Measurements from ENCODE around the gene BTRC. TPM values are rescaled to one million over a fixed set of nuclear protein-coding genes. Genes with fewer than 3 reads are reported as not detected.

The BTRC gene
- 8.7 and 14.1 TPM in 2 replicates for total RNA-seq

DNA sequence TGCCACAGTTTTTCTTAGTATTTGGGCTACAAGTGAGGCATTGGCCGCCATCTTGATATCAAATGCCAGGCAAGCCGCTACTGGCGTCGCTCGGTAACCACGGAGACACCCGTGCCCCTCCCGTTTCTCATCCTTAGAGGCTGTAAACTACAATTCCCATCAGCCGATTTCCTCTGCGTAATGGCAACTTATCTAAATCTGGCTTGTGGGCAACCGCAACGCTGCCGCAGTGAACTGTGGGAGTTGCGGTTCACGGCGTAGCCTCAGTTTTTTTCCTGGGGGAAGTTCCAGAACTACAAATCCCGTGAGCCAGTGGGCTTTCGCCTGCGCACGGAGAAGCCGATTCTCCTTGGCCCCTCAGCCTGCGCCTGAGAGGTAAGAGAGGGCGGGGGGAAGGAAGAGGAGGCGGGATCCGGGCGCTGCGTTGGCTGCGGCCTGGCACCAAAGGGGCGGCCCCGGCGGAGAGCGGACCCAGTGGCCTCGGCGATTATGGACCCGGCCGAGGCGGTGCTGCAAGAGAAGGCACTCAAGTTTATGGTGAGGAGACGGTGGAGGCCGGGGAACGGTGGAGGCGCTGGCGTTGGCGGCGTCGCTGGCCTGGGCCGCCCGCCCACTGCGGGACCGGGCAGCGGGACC lies at the start of gene BTRC:
Gene BTRC, plus strand, starts transcription at position 474 of the 636 bp plus-strand sequence. Its CDS starts 16 bp downstream, at position 490.

DNA sequence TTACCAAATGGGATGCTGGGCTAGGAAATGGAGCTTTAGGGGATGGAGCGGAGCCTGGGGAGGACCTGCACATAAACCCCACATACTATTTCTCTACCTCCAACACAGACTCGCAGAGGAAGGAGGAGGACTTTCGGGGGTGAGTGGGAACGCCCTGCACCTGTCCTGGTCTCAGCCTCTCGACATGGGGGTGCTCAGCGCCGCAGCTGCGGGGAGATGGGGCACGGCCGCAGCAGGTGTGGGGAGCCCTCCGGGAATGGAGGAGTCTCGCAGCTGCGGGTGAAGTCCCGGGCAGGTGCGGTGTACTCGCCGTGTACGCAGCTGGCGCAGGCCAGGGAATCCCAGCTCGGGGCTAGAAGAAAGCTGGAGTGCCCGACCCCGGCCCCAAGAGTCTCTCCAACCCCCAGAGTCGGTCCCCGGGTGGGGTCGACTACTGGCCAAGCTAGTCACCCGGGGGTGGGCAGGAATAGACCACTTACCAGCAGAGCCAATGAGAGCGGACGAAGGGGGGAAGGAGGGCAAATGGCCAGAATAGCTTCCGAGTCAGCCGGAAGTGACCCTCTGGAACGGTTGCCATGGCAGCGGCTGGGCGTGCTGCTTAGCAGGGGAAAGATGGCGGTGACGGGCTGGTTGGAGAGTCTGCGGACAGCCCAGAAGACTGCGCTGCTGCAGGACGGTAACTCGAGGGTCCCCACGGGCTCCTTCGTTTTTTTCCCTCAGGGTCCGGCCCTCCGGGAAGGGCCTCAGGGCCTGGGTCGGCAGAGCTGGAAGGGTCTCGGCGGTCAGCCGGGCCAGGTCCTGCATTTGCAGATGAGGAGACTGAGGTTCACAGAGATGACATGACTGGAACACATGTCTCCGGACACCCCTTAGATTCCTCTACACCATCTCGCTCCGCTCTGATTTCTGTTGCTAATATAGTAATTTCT lies 234.0 kb downstream of the BTRC start, which contains the start of the genes DPCD and POLL:
Gene DPCD, plus strand, starts transcription at position 597 of the 929 bp plus-strand sequence. Its CDS starts 16 bp downstream, at position 613.
Gene POLL, minus strand, starts transcription at position 533 of the 929 bp plus-strand sequence. CDS start 897 bp downstream, outside the sequence.

Other genes with a start within 250 kb of the BTRC start
- not detected in 2 replicates for gene TLX1, start 222.9 kb upstream of the BTRC start, total RNA-seq
- not detected in 2 replicates for gene LBX1, start 124.7 kb upstream of the BTRC start, total RNA-seq
- gene POLL, start 234.1 kb downstream of the BTRC start, total RNA-seq = 14.1 and 17.1 TPM in 2 replicates
- gene DPCD, start 234.2 kb downstream of the BTRC start, total RNA-seq = 33.5 and 50.8 TPM in 2 replicates

Data from cardiac ventricle fibroblast (primary cell).